Chondrocyte (in vitro differentiated cells): ENCODE measurements around the gene NPAS3. TPM values are rescaled to one million over a fixed set of nuclear protein-coding genes. Genes with fewer than 3 reads are reported as not detected.
A peak's percentile ranks its signal among the peaks of the same experiment; 100 is the strongest.

Source experiments
- DNase-seq: peaks from one replicate; pipeline ENCODE4 v3.0.0; 2021; ENCODE audit warnings: mixed read lengths, low spot score
- H3K27ac Mint-ChIP-seq: one replicate; pipeline ENCODE4 v1.8.0; 2021; ENCODE audit warnings: mild to moderate bottlenecking, moderate library complexity, mixed read lengths; ENCODE audit not compliant: unreplicated experiment
- H3K27me3 Mint-ChIP-seq: 2 replicates; pipeline ENCODE4 v1.8.0; 2021; ENCODE audit warnings: low read depth, mixed read lengths
- H3K36me3 Mint-ChIP-seq: 2 replicates; pipeline ENCODE4 v1.8.0; 2021; ENCODE audit warnings: low read depth, mixed read lengths
- H3K4me1 Mint-ChIP-seq: 2 replicates; pipeline ENCODE4 v1.8.0; 2021; ENCODE audit warnings: low read depth, mild to moderate bottlenecking, mixed read lengths
- H3K4me3 Mint-ChIP-seq: one replicate; pipeline ENCODE4 v1.8.0; 2021; ENCODE audit warnings: mild to moderate bottlenecking, moderate library complexity, mixed read lengths; ENCODE audit not compliant: unreplicated experiment
- H3K9me3 Mint-ChIP-seq: 2 replicates; pipeline ENCODE4 v1.8.0; 2021; ENCODE audit warnings: low read depth, mixed read lengths
- total RNA-seq: library from RNA; stranded (reverse); gene quantifications from 3 replicates; pipeline ENCODE4 v1.2.1, GENCODE V29; 2021
- TF ChIP-seq, protein P1 (sequence below): fragments of 200-600 bp; sonication (generic); IDR thresholded peaks from 2 replicates; pipeline ENCODE4 v1.5.0; 2021; ENCODE audit warnings: antibody characterized with exemption, mild to moderate bottlenecking, moderate library complexity

The NPAS3 gene
- total RNA-seq, 1 donor from 2014 or later = 2.6 TPM

DNA sequence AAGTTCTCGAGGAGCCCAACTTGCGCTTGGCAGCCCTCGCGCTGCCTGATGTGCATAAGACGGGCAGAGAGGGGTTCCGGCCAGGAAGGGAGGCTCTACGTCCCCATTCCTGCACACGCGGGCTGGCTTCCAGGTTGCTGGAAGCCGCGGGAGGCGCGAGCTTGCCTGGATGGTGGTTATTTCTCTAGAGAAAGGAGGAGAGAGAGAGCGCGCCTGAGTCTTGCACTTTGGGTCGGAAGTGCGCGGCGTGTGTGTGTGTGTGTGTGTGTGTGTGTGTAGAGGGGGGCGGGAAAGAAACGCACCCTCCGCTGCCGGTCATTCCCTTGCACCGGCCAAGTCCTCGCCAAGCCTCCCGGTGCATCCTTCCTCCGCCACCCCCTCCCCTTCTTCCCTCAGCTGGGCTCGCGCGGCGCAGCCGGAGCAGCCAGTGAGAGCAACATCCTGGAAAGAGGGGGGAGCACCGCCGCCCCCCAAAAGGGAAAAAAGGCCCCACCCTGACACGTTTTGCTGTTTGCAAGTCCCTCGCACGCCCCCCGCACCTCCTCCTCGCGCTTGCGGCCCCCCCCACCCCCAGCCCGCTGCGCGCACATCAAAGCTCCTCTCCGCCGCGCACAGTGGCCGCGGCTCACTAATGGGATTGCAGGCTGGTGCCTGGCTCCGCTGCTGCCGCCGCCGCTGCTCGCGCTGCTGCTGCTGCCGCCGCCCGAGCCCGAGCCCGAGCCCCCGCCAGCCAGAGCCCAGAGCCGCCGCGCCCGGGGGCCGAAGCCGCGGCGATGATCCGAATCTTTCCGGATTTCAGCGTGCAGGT is 4.4 kb upstream of the NPAS3 start:
- peaks cover 24% of the 10 kb centered on the region for H3K4me1 Mint-ChIP-seq
- no peaks in the 10 kb centered on the region for H3K36me3 Mint-ChIP-seq
- H3K4me3 Mint-ChIP-seq = peak overlapping the region; percentile 83
- TF ChIP-seq, protein P1, sequence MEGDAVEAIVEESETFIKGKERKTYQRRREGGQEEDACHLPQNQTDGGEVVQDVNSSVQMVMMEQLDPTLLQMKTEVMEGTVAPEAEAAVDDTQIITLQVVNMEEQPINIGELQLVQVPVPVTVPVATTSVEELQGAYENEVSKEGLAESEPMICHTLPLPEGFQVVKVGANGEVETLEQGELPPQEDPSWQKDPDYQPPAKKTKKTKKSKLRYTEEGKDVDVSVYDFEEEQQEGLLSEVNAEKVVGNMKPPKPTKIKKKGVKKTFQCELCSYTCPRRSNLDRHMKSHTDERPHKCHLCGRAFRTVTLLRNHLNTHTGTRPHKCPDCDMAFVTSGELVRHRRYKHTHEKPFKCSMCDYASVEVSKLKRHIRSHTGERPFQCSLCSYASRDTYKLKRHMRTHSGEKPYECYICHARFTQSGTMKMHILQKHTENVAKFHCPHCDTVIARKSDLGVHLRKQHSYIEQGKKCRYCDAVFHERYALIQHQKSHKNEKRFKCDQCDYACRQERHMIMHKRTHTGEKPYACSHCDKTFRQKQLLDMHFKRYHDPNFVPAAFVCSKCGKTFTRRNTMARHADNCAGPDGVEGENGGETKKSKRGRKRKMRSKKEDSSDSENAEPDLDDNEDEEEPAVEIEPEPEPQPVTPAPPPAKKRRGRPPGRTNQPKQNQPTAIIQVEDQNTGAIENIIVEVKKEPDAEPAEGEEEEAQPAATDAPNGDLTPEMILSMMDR = no peak
- H3K9me3 Mint-ChIP-seq = no peaks in the 10 kb centered on the region
- DNase-seq = no peak
- no peak overlapping the region for H3K27ac Mint-ChIP-seq
- peaks cover 40% of the 10 kb centered on the region for H3K27me3 Mint-ChIP-seq

DNA sequence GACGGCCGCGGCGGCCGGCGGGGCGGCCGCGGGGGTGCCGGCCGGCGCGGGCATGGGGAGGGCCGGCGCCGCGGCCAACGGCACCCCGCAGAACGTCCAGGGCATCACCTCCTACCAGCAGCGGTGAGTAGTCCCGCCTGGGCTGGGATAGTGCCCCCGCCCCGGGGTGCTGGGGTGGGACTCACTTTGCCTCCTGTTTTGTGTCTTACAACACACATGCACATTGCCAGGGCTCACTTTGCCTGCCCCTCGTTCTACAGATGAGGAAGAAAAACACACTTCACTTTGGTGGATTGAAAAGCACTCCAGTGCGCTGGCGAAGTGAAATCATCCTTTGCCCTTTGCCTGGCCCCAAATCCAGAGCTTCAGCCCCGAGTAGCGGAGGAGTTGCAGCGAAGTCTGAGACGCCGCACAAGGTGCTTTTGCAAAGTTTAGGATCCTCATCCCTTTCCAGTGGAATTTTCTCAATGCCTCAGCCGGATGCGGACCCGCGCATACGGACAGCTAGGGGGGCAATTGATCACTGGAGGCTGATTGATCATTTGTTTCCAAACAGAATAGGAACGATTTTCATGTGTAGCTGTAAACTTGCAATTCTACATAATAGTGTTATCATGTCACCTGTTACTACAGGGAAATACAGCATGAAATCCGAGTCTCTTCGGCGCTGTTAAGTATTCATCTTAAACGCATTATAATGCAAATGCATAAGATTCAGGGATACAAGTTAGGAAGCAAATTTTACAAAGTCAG is 3.6 kb upstream of the NPAS3 start:
- Mint-ChIP-seq H3K4me1 (peaks cover 27% of the 10 kb centered on the region), H3K27ac (no peak overlapping the region), H3K9me3 (no peaks in the 10 kb centered on the region), H3K27me3 (peaks cover 39% of the 10 kb centered on the region), H3K4me3 (peak overlapping the region; percentile 58), H3K36me3 (no peaks in the 10 kb centered on the region)
- TF ChIP-seq, protein P1 = no peak
- no peak for DNase-seq

DNA sequence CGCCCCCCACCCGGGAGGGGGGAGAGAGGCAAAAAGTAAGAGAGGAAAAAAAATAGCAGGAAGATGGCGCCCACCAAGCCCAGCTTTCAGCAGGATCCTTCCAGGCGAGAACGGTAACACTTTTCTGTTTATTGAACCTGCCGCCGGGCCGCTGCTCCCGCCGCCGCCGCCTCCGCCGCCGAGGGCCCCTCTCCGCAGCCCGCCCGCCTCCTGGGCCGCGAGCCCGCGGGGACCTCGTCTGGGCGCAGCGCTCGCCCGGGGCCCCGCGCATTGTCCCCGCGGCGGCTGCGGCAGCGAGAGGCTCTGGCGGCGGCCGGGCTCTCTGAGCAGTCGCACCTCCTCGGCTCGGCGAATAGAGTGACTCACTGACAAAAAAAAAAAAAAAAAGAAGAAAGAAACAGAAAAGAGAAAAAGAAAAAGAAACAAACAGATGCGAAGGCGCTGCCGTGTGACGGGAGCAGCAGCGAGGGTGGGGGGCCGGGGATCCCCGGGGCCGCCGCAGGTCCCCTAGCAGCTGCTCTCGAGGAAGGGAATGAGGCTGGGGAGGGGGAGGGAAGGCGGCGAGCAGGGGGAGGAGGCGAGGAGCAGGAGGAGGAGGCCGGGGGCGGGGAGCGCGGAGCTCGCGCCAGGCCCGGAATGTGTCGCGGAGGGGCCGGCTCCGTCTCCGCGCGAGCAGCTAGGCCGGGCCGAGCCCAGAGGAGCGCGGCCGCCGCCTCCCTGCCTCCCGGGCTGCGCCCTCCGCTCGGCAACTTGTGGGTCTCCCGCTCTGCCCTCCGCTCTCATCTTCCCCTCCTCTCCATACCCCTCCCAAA is 781 bp downstream of the NPAS3 start:
- peak overlapping the region; percentile 95 for H3K4me3 Mint-ChIP-seq
- H3K4me1 Mint-ChIP-seq = peaks cover 21% of the 10 kb centered on the region
- TF ChIP-seq, protein P1 = no peak
- H3K9me3 Mint-ChIP-seq = no peaks in the 10 kb centered on the region
- H3K27ac Mint-ChIP-seq = peak overlapping the region; percentile 97
- no peaks in the 10 kb centered on the region for H3K36me3 Mint-ChIP-seq
- DNase-seq = peak; percentile 86
- H3K27me3 Mint-ChIP-seq = peaks cover 19% of the 10 kb centered on the region

DNA sequence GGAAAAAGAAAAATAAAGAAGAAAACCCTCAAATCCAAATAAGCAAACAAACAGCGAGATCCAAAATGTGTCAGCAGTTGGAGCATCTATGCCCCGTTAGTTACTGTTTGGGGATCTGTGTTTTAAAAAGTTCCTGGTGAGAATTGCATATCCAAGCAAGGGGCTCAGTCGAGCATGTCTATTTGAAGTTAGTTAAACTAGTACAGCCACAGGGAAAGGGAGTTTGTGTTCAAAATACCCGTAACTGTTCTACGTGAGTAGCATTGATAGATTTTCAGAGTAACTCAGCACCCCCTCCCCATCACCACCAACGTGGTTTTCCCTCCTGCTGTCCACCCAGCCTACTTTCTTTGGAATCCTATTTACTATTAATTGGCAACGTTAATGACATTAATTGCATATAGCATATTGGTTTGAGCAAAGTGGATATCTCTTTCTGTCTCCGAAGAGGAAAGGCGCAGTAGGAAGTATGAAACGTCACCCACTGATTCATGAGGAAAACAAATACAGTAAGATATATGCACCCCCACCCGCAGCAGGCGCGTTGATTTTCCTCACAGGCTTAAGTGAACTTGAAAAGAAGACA is 1.5 kb downstream of the NPAS3 start:
- peak overlapping the region; percentile 95 for H3K4me3 Mint-ChIP-seq
- peaks cover 16% of the 10 kb centered on the region for H3K27me3 Mint-ChIP-seq
- peak overlapping the region; percentile 97 for H3K27ac Mint-ChIP-seq
- H3K36me3 Mint-ChIP-seq = no peaks in the 10 kb centered on the region
- TF ChIP-seq, protein P1 = no peak
- H3K4me1 Mint-ChIP-seq = peaks cover 18% of the 10 kb centered on the region
- no peak for DNase-seq
- H3K9me3 Mint-ChIP-seq = no peaks in the 10 kb centered on the region
